Neural crest cell (in vitro differentiated cells): ENCODE measurements around the gene AVP. TPM values are rescaled to one million over a fixed set of nuclear protein-coding genes. Genes with fewer than 3 reads are reported as not detected.

Experiments used
- DNase-seq: peaks from one replicate; pipeline ENCODE4 v3.0.0; 2021; ENCODE audit warnings: low read depth, mixed read lengths, low spot score
- H3K27ac Mint-ChIP-seq: one replicate; pipeline ENCODE4 v1.8.0; 2021; ENCODE audit warnings: mild to moderate bottlenecking, mixed read lengths; ENCODE audit not compliant: unreplicated experiment
- H3K27me3 Mint-ChIP-seq: 2 replicates; pipeline ENCODE4 v1.8.0; 2021; ENCODE audit warnings: low read depth, mild to moderate bottlenecking, mixed read lengths
- H3K36me3 Mint-ChIP-seq: 2 replicates; pipeline ENCODE4 v1.8.0; 2021; ENCODE audit warnings: low read depth, mild to moderate bottlenecking, mixed read lengths
- H3K4me1 Mint-ChIP-seq: 2 replicates; pipeline ENCODE4 v1.8.0; 2021; ENCODE audit warnings: mixed read lengths
- H3K4me3 Mint-ChIP-seq: one replicate; pipeline ENCODE4 v1.8.0; 2021; ENCODE audit warnings: mild to moderate bottlenecking, mixed read lengths
- H3K9me3 Mint-ChIP-seq: 2 replicates; pipeline ENCODE4 v1.8.0; 2021; ENCODE audit warnings: mixed read lengths
- CTCF ChIP-seq: fragments of 200-600 bp; sonication (generic); conservative IDR thresholded peaks from 2 replicates; pipeline ENCODE4 v1.5.0; 2021; ENCODE audit warnings: antibody characterized with exemption, mild to moderate bottlenecking
- long read RNA-seq: library from polyadenylated mRNA; unstranded; transcript quantifications from one replicate; pipeline ENCODE4 v2.0.0, GENCODE V29; 2020
- total RNA-seq: library from RNA; stranded (reverse); gene quantifications from 2 replicates; pipeline ENCODE4 v1.2.1, GENCODE V29; 2021

The AVP gene, protein sequence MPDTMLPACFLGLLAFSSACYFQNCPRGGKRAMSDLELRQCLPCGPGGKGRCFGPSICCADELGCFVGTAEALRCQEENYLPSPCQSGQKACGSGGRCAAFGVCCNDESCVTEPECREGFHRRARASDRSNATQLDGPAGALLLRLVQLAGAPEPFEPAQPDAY
- total RNA-seq: not detected in 2 replicates
- long read RNA-seq: 0 reads

GRCh38 chr20:3084283-3084985, at the start of gene AVP:
Gene AVP (minus strand): TSS chr20:3084724. CDS start chr20:3084674, 50 bp downstream.
- Mint-ChIP-seq H3K9me3 (no peaks in the 10 kb centered on the region), H3K4me3 (peak within 1 kb of the TSS; percentile 27), H3K27ac (no peak within 1 kb of the TSS), H3K4me1 (no peaks in the 10 kb centered on the region), H3K36me3 (no peaks in the 10 kb centered on the region), H3K27me3 (peaks cover 58% of the 10 kb centered on the region)
- no peak for TF ChIP-seq CTCF
- no peak for DNase-seq

DNA sequence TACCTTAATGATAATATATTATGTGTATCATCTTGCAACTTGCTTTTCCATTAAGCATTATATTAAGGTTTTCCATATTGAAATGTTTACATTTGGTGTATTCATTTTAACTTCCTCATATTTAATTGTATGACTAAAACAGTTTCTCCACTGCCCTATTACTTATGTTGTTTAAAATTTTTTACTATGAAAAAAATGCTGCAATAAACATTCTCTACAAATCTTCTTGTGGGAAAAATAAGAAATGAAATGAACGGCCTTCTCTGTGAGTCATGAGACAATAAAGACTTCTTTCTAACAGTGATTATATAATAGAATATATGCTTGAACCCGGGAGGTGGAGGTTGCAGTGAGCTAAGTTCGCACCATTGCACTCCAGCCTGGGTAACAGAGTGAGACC, 49.6 kb upstream of the AVP start:
- H3K4me3 Mint-ChIP-seq: no peak overlapping the region
- H3K4me1 Mint-ChIP-seq: no peaks in the 10 kb centered on the region

DNA sequence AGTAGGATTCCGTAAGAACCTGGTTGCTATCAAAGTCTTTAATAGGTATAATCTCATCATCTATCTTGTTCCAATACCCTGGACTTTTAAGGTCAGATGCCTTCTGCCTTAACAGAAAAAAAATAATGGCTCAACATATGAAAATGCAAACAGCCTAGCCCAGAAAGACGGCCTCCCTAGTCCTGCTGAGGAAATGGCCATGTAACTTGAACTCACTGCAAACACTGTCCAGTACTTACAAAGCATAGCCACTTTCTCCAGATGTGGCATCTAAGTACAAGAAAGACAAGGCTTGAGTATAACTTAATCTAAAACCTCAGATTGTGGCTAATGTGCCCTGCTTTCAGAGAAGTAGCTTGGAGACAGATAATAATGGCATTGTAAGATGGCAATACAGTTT, 48.6 kb upstream of the AVP start:
- H3K4me1 Mint-ChIP-seq: no peaks in the 10 kb centered on the region
- no peaks in the 10 kb centered on the region for H3K27me3 Mint-ChIP-seq
- H3K9me3 Mint-ChIP-seq: no peaks in the 10 kb centered on the region
- no peak overlapping the region for H3K27ac Mint-ChIP-seq
- H3K4me3 Mint-ChIP-seq: no peak overlapping the region
- DNase-seq: no peak
- peaks cover 2% of the 10 kb centered on the region for H3K36me3 Mint-ChIP-seq
- no peak for TF ChIP-seq CTCF

More for the DNA sequence above, 49.6 kb upstream of the AVP start:
- TF ChIP-seq CTCF: no peak
- DNase-seq: no peak
- Mint-ChIP-seq H3K27me3 (no peaks in the 10 kb centered on the region), H3K9me3 (no peaks in the 10 kb centered on the region), H3K27ac (no peak overlapping the region), H3K36me3 (no peaks in the 10 kb centered on the region)

GRCh38 chr20:3130051-3130600, 45.6 kb upstream of the AVP start:
- Mint-ChIP-seq H3K4me1 (no peaks in the 10 kb centered on the region), H3K9me3 (no peaks in the 10 kb centered on the region), H3K4me3 (no peak overlapping the region), H3K27me3 (no peaks in the 10 kb centered on the region), H3K27ac (no peak overlapping the region), H3K36me3 (peaks cover 5% of the 10 kb centered on the region)
- DNase-seq: no peak
- TF ChIP-seq CTCF: no peak

DNA sequence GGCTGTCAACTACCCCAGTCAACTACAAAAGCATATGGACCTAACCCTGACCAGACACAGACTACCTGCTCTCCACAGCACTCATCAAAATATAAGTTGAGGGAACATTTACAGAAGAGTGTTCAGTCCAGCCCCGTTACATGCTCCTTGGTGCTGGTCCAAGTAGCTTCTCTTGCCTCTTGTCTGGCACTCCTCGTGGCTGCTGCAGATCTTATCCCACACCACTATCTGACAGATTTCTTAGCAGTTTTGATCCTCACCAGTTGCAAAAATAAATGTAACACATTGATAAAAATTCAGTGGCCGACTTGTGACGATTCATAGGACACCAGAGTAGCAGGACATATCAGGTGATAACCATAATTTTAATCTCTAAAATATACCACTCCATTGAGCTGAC, 44.6 kb upstream of the AVP start:
- Mint-ChIP-seq H3K9me3 (no peaks in the 10 kb centered on the region), H3K4me3 (no peak overlapping the region), H3K27me3 (no peaks in the 10 kb centered on the region), H3K4me1 (no peaks in the 10 kb centered on the region), H3K27ac (no peak overlapping the region), H3K36me3 (peaks cover 8% of the 10 kb centered on the region)
- DNase-seq: no peak
- no peak for TF ChIP-seq CTCF
